ENCODE measurements around the gene DEPP1. TPM values are rescaled to one million over a fixed set of nuclear protein-coding genes. Genes with fewer than 3 reads are reported as not detected.

The DEPP1 gene
- polyA plus RNA-seq, 2 of the 4 experiments (the other 2 are of a cell fraction), result 0.46 to 0.92 TPM

GRCh38 chr10:44992070-44992731, 13.6 kb upstream of the DEPP1 start:
- Histone ChIP-seq H3K4me1 (no peaks in the 10 kb centered on the region), H3K4me2 (no peak overlapping the region), H3K9me3 (no peaks in the 10 kb centered on the region), H3K27ac (no peak overlapping the region), H3K4me3 (no peak overlapping the region)
- ChIA-PET CTCF (interaction anchor here (1.1 to 4.3 kb wide), 3 partner anchors 11 to 126 kb away, joined by 3 to 30 read pairs (median 3); no protein-coding TSS in a partner anchor), POLR2A (no interaction called here)
- TF ChIP-seq HOXA7 (CRISPR knock-in tag; IDR thresholded peaks at IDR 0.05), result no peak
- no peak for TF ChIP-seq HEYL (CRISPR knock-in tag; IDR thresholded peaks at IDR 0.05)
- TF ChIP-seq CTCF (IDR thresholded peaks at IDR 0.05), result no peak
- no peak for TF ChIP-seq ESRRA (IDR thresholded peaks at IDR 0.05; ENCODE audit: borderline replicate concordance, low read length)
- TF ChIP-seq SREBF2 (IDR thresholded peaks at IDR 0.05), result no peak
- TF ChIP-seq HMGXB4 (CRISPR knock-in tag; IDR thresholded peaks at IDR 0.05; ENCODE audit: borderline replicate concordance), result no peak
- TF ChIP-seq TP53 (CRISPR knock-in tag; IDR thresholded peaks at IDR 0.05), result no peak
- no peak for TF ChIP-seq RARB (CRISPR knock-in tag; IDR thresholded peaks at IDR 0.05)
- TF ChIP-seq NPAS2 (CRISPR knock-in tag; IDR thresholded peaks at IDR 0.05; ENCODE audit: borderline replicate concordance), result no peak
- ATAC-seq (no peak), DNase-seq (ENCODE audit: low read depth in 1 of 2, low spot score in 1 of 2) (no peak), FAIRE-seq (no peak)
- WGBS (ENCODE audit: missing lambda C conversion rate), result 65% methylated on average over 4 of the region's 11 CpGs

- TF ChIP-seq RARB (CRISPR knock-in tag; IDR thresholded peaks at IDR 0.05) (no peak), CTCF (IDR thresholded peaks at IDR 0.05) (no peak), SMC3 (IDR thresholded peaks at IDR 0.05) (no peak), RNF2 (IDR thresholded peaks at IDR 0.05; ENCODE audit: borderline replicate concordance, low read depth) (no peak), ZSCAN20 (CRISPR knock-in tag; IDR thresholded peaks at IDR 0.05) (no peak)
- DNase-seq (ENCODE audit: low read depth in 1 of 2, low spot score in 1 of 2), result no peak
- FAIRE-seq, result no peak
- Histone ChIP-seq H3K4me2 (no peak overlapping the region), H3K4me1 (no peaks in the 10 kb centered on the region), H3K27ac (no peak overlapping the region), H3K4me3 (no peak overlapping the region), H3K9me3 (no peaks in the 10 kb centered on the region)
- POLR2A ChIA-PET, result no interaction called here
- CTCF ChIA-PET, result interaction anchor here (1.1 to 4.3 kb wide), 4 partner anchors 11 to 126 kb away, joined by 3 to 30 read pairs (median 4); no protein-coding TSS in a partner anchor
- 60% methylated on average over 5 of the region's 5 CpGs for WGBS (ENCODE audit: missing lambda C conversion rate)
- ATAC-seq, result no peak
Observed at GRCh38 chr10:44991571-44991970, 13.0 kb upstream of the DEPP1 start.

- CTCF ChIA-PET, result interaction anchor here (0.6 to 4.3 kb wide), 5 partner anchors 10 to 1259 kb away, joined by 3 to 30 read pairs (median 4); no protein-coding TSS in a partner anchor
- POLR2A ChIA-PET, result no interaction called here
- no peak for ATAC-seq
- no peak overlapping the region for H3K4me2 ChIP-seq
- no peaks in the 10 kb centered on the region for H3K9me3 ChIP-seq
- H3K4me3 ChIP-seq, result no peak overlapping the region
- H3K27ac ChIP-seq, result no peak overlapping the region
- H3K4me1 ChIP-seq, result no peaks in the 10 kb centered on the region
- TF ChIP-seq NFE2L2 (conservative IDR thresholded peaks at IDR 0.05; ENCODE audit: low read length), result no peak
- FAIRE-seq, result no peak
- WGBS (ENCODE audit: missing lambda C conversion rate), result 92% methylated on average over 6 of the region's 7 CpGs
- no peak for DNase-seq (ENCODE audit: low read depth in 1 of 2, low spot score in 1 of 2)
Observed at GRCh38 chr10:44990965-44991364, 12.4 kb upstream of the DEPP1 start.
